ENCODE data around the gene CCR5AS.

CCR5AS gene

GRCh38 chr3:46410669-46411068 is 3.8 kb upstream of the CCR5AS start:
- Histone ChIP-seq H3K9me3 (no peaks in the 10 kb centered on the region), H3K4me3 (no peak overlapping the region), H3K4me1 (peaks cover 5 to 25% (median 16%) of the 10 kb centered on the region in 4 donors), H3K27me3 (peaks cover 0 to 13% (median 0%) of the 10 kb centered on the region in 4 donors), H3K36me3 (no peaks in the 10 kb centered on the region), H3K27ac (replicated peaks in 1 of 4) (no peak overlapping the region)
- DNase-seq (ENCODE audit: extremely low spot score) = no peak
- intact Hi-C loops (cut with DNase I) = no loop called here
- TF ChIP-seq POLR2A (IDR thresholded peaks at IDR 0.05; ENCODE audit: low read depth) (no peak), EP300 (IDR thresholded peaks at IDR 0.05) (no peak), CTCF (IDR thresholded peaks at IDR 0.05) (no peak), POLR2AphosphoS5 (IDR thresholded peaks at IDR 0.05) (no peak)
- 100% methylated on average over 1 of the region's 2 CpGs for WGBS

GRCh38 chr3:46409739-46410489 is 3.0 kb upstream of the CCR5AS start:
- no peak for TF ChIP-seq CTCF (IDR thresholded peaks at IDR 0.05)
- no peak for TF ChIP-seq POLR2AphosphoS5 (IDR thresholded peaks at IDR 0.05)
- TF ChIP-seq EP300 (IDR thresholded peaks at IDR 0.05) = no peak
- no peak for TF ChIP-seq POLR2A (IDR thresholded peaks at IDR 0.05; ENCODE audit: low read depth)
- DNase-seq (ENCODE audit: extremely low spot score) = no peak
- no peak overlapping the region for H3K27ac ChIP-seq (replicated peaks in 1 of 4)
- H3K9me3 ChIP-seq = no peaks in the 10 kb centered on the region
- H3K4me3 ChIP-seq = no peak overlapping the region
- peaks cover 0 to 13% (median 0%) of the 10 kb centered on the region in 4 donors for H3K27me3 ChIP-seq
- peaks cover 10 to 25% (median 16%) of the 10 kb centered on the region in 4 donors for H3K4me1 ChIP-seq
- intact Hi-C loops (cut with DNase I) = no loop called here
- H3K36me3 ChIP-seq = no peaks in the 10 kb centered on the region
- WGBS = 92% methylated on average over 9 of the region's 9 CpGs

- Histone ChIP-seq H3K4me3 (no peak overlapping the region), H3K9me3 (no peaks in the 10 kb centered on the region), H3K27ac (replicated peaks in 1 of 4) (no peak overlapping the region), H3K4me1 (peaks cover 10 to 25% (median 16%) of the 10 kb centered on the region in 4 donors), H3K36me3 (no peaks in the 10 kb centered on the region), H3K27me3 (peaks cover 0 to 13% (median 0%) of the 10 kb centered on the region in 4 donors)
- no peak for DNase-seq (ENCODE audit: extremely low spot score)
- TF ChIP-seq EP300 (IDR thresholded peaks at IDR 0.05) = no peak
- TF ChIP-seq POLR2AphosphoS5 (IDR thresholded peaks at IDR 0.05) = no peak
- no peak for TF ChIP-seq POLR2A (IDR thresholded peaks at IDR 0.05; ENCODE audit: low read depth)
- TF ChIP-seq CTCF (IDR thresholded peaks at IDR 0.05) = no peak
- intact Hi-C loops (cut with DNase I) = no loop called here
- 88% methylated on average over 7 of the region's 7 CpGs for WGBS
Observed at GRCh38 chr3:46408853-46409252, 2.0 kb upstream of the CCR5AS start.

- H3K36me3 ChIP-seq = no peaks in the 10 kb centered on the region
- intact Hi-C loops (cut with DNase I) = no loop called here
- 77% methylated on average over 7 of the region's 7 CpGs for WGBS
- H3K4me3 ChIP-seq = peak overlapping the region in 2 of 4 donors; percentile 29 to 50
- no peak for TF ChIP-seq CTCF (IDR thresholded peaks at IDR 0.05)
- TF ChIP-seq POLR2AphosphoS5 (IDR thresholded peaks at IDR 0.05) = no peak
- TF ChIP-seq EP300 (IDR thresholded peaks at IDR 0.05) = no peak
- no peak for TF ChIP-seq POLR2A (IDR thresholded peaks at IDR 0.05; ENCODE audit: low read depth)
- peaks cover 10 to 19% (median 14%) of the 10 kb centered on the region in 4 donors for H3K4me1 ChIP-seq
- H3K9me3 ChIP-seq = no peaks in the 10 kb centered on the region
- peak overlapping the region; percentile 54 to 71 (median 60) for H3K27ac ChIP-seq (replicated peaks in 1 of 4)
- H3K27me3 ChIP-seq = peaks cover 0 to 17% (median 0%) of the 10 kb centered on the region in 4 donors
- DNase-seq (ENCODE audit: extremely low spot score) = no peak
Observed at GRCh38 chr3:46407970-46408369, 1.1 kb upstream of the CCR5AS start.

Measured in esophagus muscularis mucosa (tissue), 4 donors.